Measurements from ENCODE around the gene CLRN1. TPM values are rescaled to one million over a fixed set of nuclear protein-coding genes. Genes with fewer than 3 reads are reported as not detected.

The CLRN1 gene
- total RNA-seq, 1 donor = not detected

DNA sequence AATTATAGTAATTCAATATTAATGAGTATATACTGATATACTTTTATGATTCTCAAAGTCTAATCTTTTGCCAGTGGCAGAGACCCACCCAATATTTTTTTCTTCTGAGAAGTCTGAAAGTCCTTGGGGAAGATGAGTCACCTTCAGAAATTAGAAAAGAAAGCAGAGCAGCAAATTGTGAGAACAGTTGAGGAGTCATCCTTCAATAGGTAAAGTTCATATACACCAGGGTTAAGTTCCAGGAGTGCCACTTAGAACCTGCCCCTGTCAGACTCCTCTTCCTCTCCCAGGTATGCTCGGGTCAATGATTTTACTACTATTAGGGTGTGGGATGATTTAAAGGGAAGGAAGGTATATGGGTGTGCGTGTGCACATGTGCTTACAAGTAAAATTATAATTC is 7.1 kb downstream of the CLRN1 start:
- no peak for DNase-seq (ENCODE audit: low read depth)
- H3K4me3 ChIP-seq (ENCODE audit: low read depth, low read length) = no peak overlapping the region
- no peak for TF ChIP-seq CTCF (IDR thresholded peaks at IDR 0.05; ENCODE audit: insufficient read depth, low read depth, low read length)

DNA sequence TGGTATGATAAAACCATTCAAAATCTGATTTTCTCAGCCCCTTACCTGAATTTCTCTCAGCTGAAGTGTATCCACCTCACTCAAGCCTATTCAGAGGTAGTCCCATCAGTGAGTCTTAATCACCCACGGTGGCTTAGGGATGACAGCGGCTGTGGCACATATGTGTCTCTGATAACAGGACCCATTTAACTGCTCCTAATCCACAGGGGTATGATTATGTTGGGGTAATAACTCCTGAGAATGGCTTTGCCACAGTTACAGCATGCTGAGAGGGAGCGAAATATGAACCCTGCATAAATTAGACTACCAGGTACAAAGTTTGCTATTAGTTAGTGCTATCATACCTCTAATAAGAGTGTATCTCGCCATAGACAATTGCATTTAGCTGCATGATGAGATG is 10.6 kb downstream of the CLRN1 start:
- no peak overlapping the region for H3K4me3 ChIP-seq (ENCODE audit: low read depth, low read length)
- DNase-seq (ENCODE audit: low read depth) = no peak
- TF ChIP-seq CTCF (IDR thresholded peaks at IDR 0.05; ENCODE audit: insufficient read depth, low read depth, low read length) = no peak

- no peak overlapping the region for H3K4me3 ChIP-seq (ENCODE audit: low read depth, low read length)
- DNase-seq (ENCODE audit: low read depth) = no peak
- TF ChIP-seq CTCF (IDR thresholded peaks at IDR 0.05; ENCODE audit: insufficient read depth, low read depth, low read length) = no peak
Measured at GRCh38 chr3:150960708-150961684, 11.5 kb downstream of the CLRN1 start.

- no peak for DNase-seq (ENCODE audit: low read depth)
- H3K4me3 ChIP-seq (ENCODE audit: low read depth, low read length) = no peak overlapping the region
- TF ChIP-seq CTCF (IDR thresholded peaks at IDR 0.05; ENCODE audit: insufficient read depth, low read depth, low read length) = no peak
Measured at GRCh38 chr3:150958683-150959082, 13.8 kb downstream of the CLRN1 start.

DNA sequence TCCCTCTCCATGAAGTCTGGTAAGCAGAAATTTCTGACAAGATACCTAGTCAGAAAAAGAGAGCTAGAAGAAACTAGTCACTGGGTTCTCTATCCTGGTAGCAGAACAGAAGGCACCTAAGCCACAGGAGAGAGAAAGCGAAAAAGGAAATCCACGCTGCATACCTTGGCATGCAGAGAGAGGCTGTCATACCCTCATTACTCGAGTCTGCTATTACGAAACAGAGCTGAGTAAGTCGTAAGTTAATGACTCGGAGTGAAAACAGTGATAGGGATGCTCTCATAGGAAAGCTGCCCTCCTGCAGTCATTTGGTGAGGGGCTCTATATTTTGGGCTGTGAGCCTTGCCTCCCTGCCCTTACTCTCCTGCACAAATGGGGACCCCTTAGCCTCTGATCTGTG is 16.2 kb downstream of the CLRN1 start:
- TF ChIP-seq CTCF (IDR thresholded peaks at IDR 0.05; ENCODE audit: insufficient read depth, low read depth, low read length) = no peak
- H3K4me3 ChIP-seq (ENCODE audit: low read depth, low read length) = no peak overlapping the region
- peak; percentile 30 for DNase-seq (ENCODE audit: low read depth)

GRCh38 chr3:150951923-150952322 is 20.6 kb downstream of the CLRN1 start:
- H3K4me3 ChIP-seq (ENCODE audit: low read depth, low read length) = no peak overlapping the region
- no peak for DNase-seq (ENCODE audit: low read depth)
- no peak for TF ChIP-seq CTCF (IDR thresholded peaks at IDR 0.05; ENCODE audit: insufficient read depth, low read depth, low read length)

Data from fibroblast of villous mesenchyme (primary cell).